Measurements from ENCODE around the gene MYO7B. TPM values are rescaled to one million over a fixed set of nuclear protein-coding genes. Genes with fewer than 3 reads are reported as not detected.

Gene MYO7B
- total and polyA plus RNA-seq, 8 donors, result under 0.01 to 155 (median 0.48) TPM; not detected in 2

DNA sequence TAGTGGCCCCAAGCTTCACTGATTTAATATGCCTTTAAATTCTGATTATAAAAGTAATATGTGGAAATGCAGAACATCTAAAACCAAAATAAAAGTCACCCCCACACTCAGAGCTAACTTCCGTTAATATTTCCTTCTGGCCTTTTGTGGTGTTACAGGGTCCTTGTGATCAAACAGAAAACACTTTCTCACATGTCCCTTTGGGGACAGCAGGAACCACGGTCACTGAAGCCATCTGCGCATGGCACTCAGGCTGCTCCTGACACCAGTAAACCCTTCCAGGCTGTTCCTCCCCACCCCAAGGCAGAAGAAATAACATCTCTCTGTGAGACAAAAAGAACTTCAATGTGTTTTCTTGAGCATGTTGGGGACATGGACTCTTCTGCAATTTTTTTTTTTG is 85.4 kb downstream of the MYO7B start:
- no peak overlapping the region for H3K27ac ChIP-seq
- intact Hi-C loops (cut with DNase I; ENCODE audit: low total_unique reads), result no loop called here
- 68 to 82% (median 75%) methylated on average over 3 of the region's 3 CpGs for WGBS, 5 donors
- TF ChIP-seq POLR2A (IDR thresholded peaks at IDR 0.05), result no peak
- TF ChIP-seq EP300 (IDR thresholded peaks at IDR 0.05), result no peak
- no peak for TF ChIP-seq POLR2AphosphoS5 (IDR thresholded peaks at IDR 0.05)
- TF ChIP-seq, protein P1, sequence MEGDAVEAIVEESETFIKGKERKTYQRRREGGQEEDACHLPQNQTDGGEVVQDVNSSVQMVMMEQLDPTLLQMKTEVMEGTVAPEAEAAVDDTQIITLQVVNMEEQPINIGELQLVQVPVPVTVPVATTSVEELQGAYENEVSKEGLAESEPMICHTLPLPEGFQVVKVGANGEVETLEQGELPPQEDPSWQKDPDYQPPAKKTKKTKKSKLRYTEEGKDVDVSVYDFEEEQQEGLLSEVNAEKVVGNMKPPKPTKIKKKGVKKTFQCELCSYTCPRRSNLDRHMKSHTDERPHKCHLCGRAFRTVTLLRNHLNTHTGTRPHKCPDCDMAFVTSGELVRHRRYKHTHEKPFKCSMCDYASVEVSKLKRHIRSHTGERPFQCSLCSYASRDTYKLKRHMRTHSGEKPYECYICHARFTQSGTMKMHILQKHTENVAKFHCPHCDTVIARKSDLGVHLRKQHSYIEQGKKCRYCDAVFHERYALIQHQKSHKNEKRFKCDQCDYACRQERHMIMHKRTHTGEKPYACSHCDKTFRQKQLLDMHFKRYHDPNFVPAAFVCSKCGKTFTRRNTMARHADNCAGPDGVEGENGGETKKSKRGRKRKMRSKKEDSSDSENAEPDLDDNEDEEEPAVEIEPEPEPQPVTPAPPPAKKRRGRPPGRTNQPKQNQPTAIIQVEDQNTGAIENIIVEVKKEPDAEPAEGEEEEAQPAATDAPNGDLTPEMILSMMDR (IDR thresholded peaks at IDR 0.05), result no peak
- no peaks in the 10 kb centered on the region for H3K9me3 ChIP-seq
- no peak overlapping the region for H3K4me3 ChIP-seq
- no peaks in the 10 kb centered on the region for H3K4me1 ChIP-seq
- DNase-seq, result no peak
- peaks cover 0 to 58% (median 9%) of the 10 kb centered on the region in 3 donors for H3K27me3 ChIP-seq
- no peaks in the 10 kb centered on the region for H3K36me3 ChIP-seq

GRCh38 chr2:127621981-127622431 is 86.5 kb downstream of the MYO7B start:
- no peaks in the 10 kb centered on the region for H3K36me3 ChIP-seq

DNA sequence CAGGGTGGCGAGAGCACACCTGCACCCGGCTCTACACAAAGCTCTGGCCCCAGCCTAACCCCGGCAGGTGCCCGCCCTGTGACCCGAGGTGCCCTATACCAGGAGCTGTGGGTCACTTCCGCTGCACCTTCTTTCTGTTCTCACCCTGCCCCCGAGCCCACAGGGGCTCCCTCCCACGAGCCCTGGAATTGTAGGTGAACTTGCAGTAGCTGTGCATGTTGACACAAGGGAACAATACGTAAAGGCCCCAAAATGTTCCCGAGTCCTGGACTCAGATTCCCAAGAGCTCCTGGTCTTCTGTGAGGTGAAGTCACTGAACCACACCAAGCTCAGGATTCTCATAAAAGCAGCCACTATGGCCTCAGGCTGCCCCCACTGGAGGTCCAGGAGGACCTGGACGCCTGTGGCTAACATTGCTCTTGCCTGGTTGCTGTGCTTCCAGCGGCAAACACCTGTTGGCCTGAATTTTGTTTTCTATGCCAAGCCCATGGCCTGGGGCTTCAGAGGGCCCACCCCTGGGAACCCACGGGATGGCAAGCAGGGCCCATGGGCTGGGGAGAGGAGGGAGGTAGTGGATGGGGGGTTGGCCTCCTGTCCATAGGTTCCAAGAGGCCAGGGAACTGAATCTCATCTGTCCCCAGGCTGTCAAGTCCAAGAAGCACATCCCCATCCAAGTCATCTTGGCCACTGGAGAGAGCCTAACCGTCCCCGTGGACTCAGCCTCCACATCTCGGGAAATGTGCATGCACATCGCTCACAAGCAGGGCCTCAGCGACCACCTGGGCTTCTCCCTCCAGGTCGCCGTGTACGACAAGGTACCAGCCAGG is 87.3 kb downstream of the MYO7B start:
- WGBS, 5 donors, result 70 to 85% (median 78%) methylated on average over 18 to 21 of the region's 21 CpGs
- DNase-seq, result no peak
- no peak overlapping the region for H3K27ac ChIP-seq
- H3K4me3 ChIP-seq, result no peak overlapping the region
- H3K36me3 ChIP-seq, result no peaks in the 10 kb centered on the region
- peaks cover 0 to 71% (median 9%) of the 10 kb centered on the region in 3 donors for H3K27me3 ChIP-seq
- no peaks in the 10 kb centered on the region for H3K4me1 ChIP-seq
- TF ChIP-seq, protein P1 (IDR thresholded peaks at IDR 0.05), result no peak
- no peak for TF ChIP-seq POLR2A (IDR thresholded peaks at IDR 0.05)
- no peak for TF ChIP-seq POLR2AphosphoS5 (IDR thresholded peaks at IDR 0.05)
- no peak for TF ChIP-seq EP300 (IDR thresholded peaks at IDR 0.05)
- intact Hi-C loops (cut with DNase I; ENCODE audit: low total_unique reads), result no loop called here
- no peaks in the 10 kb centered on the region for H3K9me3 ChIP-seq

More at GRCh38 chr2:127621981-127622431, 86.5 kb downstream of the MYO7B start:
- no peaks in the 10 kb centered on the region for H3K4me1 ChIP-seq
- H3K4me3 ChIP-seq, result no peak overlapping the region
- H3K9me3 ChIP-seq, result no peaks in the 10 kb centered on the region
- peaks cover 0 to 70% (median 9%) of the 10 kb centered on the region in 3 donors for H3K27me3 ChIP-seq
- DNase-seq, result no peak
- TF ChIP-seq EP300 (IDR thresholded peaks at IDR 0.05) (no peak), POLR2AphosphoS5 (IDR thresholded peaks at IDR 0.05) (no peak)
- WGBS, 5 donors, result 90 to 96% (median 92%) methylated on average over 11 to 15 of the region's 15 CpGs
- intact Hi-C loops (cut with DNase I; ENCODE audit: low total_unique reads), result no loop called here
- no peak overlapping the region for H3K27ac ChIP-seq

- intact Hi-C loops (cut with DNase I; ENCODE audit: low total_unique reads), result no loop called here
- WGBS, 5 donors, result 87 to 90% (median 89%) methylated on average over 24 to 38 of the region's 38 CpGs
- no peak overlapping the region for H3K27ac ChIP-seq
- H3K4me3 ChIP-seq, result no peak overlapping the region
- H3K27me3 ChIP-seq, result peaks cover 0 to 67% (median 9%) of the 10 kb centered on the region in 3 donors
- H3K36me3 ChIP-seq, result no peaks in the 10 kb centered on the region
- TF ChIP-seq, protein P1 (IDR thresholded peaks at IDR 0.05), result no peak
- no peak for TF ChIP-seq POLR2AphosphoS5 (IDR thresholded peaks at IDR 0.05)
- no peak for TF ChIP-seq EP300 (IDR thresholded peaks at IDR 0.05)
- TF ChIP-seq POLR2A (IDR thresholded peaks at IDR 0.05), result no peak
- no peak for DNase-seq
- no peaks in the 10 kb centered on the region for H3K4me1 ChIP-seq
- no peaks in the 10 kb centered on the region for H3K9me3 ChIP-seq
Measured at GRCh38 chr2:127623388-127624319, 88.2 kb downstream of the MYO7B start.

All from stomach (tissue), 9 donors.